Medulla oblongata (tissue), 1 donor: ENCODE results near the gene SLC45A1.

Experiments
- DNase-seq: peaks from one replicate; pipeline ENCODE4 v3.0.0-alpha.2; 2015; ENCODE audit errors: extremely low spot score

Gene SLC45A1

DNA sequence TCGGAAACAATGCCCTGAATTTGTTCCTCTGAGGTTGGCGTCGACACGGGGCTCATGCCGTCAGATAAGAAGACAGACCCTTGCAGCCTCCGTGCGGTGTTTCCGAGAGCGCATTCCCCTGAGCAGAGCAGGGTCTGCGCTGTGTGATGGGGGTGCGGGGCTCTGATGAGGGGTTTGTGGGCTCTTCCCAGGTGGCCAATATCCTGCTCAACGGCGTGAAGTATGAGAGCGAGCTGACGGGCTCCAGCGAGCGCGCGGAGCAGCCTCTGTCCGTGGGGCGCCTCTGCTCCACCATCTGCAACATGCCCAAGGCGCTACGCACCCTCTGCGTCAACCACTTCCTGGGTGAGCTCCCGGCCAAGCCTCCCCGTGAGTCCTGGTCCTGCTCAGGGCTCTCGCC lies 17.3 kb downstream of the SLC45A1 start:
- no peak for DNase-seq

DNA sequence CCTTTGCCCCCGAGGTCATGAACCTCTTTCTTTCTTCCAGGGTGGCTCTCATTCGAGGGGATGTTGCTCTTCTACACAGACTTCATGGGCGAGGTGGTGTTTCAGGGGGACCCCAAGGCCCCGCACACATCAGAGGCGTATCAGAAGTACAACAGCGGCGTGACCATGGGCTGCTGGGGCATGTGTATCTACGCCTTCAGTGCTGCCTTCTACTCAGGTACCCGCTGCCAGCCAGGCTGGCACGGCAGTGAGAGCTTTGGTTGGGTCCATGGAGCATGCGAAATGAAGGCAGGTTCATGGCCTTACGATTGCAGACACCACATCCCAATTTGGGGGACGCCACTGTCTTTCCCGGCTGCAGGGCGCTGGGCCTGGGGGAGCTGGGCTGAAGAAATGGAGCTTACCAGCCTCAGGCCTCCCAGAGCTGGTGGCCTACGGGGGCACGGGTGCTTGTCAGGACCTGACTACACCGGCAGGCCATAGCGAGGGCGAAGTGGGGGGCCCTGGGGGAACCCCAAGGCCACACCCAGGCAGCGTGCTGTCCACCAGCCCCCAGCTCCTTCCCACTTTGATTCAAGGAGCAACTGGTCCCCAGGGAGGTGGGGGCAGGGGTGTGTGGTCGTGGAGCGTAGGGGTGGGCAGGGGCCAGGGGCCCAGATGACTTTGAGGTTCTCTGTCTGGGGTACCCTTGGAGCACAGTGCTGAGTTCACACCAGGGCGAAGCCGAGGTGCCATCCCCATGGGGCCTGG lies 20.0 kb downstream of the SLC45A1 start:
- no peak for DNase-seq

DNA sequence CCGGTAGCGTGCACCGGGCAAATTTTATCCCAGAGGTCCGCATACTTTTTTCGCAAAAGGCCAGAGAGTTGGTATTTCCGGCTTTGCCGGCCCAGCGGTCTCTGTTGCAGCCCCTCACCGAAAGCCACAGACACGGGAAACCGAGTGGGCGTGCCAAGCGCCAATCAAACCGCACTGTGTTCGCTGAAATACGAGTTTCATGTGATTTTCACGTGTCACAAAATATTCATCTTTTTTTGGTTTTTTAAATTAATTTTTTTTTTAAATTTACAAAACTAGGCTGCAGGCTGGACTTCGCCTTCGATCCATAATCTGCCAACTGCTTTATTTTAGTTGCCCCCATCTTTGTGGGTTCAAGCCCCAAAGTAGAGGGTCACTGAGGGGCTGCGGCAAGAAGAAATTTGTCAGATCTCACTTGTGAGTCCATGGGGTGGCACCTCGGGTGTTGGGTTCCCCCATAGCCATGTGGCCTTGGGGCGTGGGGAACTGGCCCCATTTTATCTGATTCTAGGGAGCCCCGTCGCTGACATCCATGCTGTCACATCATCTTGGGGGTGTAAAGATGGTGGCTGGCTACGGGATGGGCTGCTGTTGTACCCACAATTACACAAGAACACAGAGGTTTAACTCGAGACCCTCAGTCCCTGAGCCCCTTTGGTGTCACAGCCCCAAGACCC lies 20.8 kb downstream of the SLC45A1 start:
- no peak for DNase-seq

DNA sequence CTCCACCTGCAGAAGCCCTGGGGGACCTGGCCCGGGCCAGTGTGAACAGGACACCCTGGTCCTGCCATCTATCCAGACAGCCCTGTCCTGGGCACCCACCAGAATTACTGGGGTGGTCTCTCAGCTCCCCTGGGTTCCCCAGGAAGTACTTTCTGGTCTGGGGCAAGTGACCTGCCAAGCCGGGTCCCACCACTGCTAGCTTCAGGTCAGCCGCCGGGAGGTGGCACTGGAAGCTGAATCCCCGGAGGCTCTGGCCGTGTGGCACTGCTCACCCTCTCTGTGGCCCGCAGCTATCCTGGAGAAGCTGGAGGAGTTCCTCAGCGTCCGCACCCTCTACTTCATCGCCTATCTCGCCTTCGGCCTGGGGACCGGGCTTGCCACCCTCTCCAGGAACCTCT lies 21.3 kb downstream of the SLC45A1 start:
- DNase-seq: no peak

DNA sequence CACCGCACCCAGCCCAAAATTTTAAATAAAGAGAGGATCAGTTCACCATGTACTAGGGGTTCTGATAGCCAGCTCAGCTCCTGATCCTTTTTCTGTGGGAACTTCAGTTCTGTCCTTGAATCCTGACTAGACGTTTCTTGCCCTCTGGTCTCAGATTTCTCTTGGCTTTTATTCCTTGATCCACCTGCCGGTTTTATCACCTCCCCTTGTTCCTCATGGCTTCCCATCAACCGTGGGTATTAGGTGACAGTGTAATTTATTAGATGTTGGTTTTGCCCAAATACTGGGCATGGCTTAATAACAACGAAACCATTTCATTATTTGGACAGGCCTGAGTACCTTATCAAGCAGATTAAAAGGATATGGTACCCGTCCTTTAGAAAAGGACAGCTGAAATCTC lies 22.5 kb downstream of the SLC45A1 start:
- DNase-seq: no peak

DNA sequence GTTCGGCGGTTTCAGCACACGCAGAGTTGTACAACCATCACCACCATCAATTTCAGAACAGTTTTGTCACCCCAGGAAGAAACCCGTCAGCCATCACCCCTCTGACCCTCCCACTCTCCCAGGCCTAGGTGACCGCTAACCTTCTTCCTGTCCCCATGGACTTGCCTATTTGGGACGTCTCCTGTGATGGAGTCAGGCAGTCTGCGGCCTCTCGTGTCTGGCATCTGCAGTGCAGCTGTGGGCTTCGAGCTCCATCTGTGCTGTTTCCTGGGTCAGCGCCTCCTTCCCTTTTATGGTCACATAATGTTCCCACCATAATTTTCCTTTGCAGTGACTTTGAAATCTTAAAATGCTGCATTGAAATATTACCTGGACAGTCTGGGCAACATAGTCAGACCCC lies 24.4 kb downstream of the SLC45A1 start:
- DNase-seq: no peak

DNA sequence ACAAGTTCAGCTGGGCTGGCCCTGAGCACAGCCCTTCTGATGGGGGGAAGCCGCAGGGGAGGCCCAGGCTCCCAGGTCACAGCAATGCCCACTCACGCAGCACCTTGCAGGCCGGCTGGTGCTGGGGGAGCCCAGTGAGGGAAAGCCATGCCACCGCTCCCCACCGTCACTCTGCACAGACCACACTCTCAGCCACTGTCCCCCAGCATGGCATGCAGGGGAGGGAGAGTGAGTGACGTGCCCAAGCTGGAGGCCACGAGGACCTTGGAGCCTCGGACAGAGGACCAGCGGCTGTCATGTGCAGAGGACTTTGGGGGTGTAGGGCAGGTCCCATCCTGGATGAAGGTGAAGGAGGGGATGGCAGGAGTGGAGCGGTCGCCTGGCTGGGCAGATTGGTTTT lies 25.1 kb downstream of the SLC45A1 start:
- DNase-seq: no peak

DNA sequence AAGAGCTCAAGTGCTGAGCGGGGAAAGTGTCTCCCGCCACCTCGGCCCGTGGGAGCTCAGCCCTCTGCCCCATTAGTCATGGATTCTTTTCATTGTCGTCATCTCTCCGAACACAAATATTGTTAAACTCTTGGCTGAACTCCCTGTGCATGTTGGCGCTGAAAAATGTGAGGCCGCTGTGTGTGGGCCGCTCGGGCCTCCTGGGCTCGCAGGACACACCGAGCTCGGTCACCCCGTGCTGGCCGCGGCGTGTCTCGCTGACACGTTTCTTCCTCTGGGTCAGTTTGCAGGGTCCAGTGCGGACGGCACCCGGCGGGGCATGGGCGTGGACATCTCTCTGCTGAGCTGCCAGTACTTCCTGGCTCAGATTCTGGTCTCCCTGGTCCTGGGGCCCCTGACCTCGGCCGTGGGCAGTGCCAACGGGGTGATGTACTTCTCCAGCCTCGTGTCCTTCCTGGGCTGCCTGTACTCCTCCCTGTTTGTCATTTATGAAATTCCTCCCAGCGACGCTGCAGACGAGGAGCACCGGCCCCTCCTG lies 25.6 kb downstream of the SLC45A1 start:
- DNase-seq: no peak

DNA sequence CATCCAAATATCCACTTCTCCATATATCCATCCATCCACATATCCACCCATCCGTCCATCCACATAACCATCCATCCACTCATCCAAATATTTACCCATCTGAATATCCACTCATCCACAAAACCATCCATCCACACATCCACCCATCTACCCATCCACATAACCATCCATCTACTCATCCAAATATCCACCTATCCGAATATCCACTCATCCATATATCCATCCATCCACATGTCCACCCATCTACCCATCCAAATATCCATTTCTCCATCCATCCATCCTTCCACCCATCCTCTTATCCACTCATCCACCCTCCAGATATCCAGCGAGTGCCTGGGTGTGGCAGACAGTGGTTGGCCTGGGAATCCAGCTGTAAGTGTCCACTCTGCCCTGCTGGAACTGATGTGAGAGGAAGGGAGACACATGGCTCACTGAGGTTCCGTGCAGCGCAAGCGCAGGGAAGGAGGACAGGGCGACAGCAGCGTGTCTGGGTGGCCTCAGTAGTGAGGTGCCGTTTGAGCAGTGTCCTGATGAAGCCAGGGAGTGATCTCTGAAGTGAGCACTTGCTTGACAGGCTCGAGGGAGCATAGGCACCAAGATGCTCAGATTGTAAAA lies 27.1 kb downstream of the SLC45A1 start:
- no peak for DNase-seq

DNA sequence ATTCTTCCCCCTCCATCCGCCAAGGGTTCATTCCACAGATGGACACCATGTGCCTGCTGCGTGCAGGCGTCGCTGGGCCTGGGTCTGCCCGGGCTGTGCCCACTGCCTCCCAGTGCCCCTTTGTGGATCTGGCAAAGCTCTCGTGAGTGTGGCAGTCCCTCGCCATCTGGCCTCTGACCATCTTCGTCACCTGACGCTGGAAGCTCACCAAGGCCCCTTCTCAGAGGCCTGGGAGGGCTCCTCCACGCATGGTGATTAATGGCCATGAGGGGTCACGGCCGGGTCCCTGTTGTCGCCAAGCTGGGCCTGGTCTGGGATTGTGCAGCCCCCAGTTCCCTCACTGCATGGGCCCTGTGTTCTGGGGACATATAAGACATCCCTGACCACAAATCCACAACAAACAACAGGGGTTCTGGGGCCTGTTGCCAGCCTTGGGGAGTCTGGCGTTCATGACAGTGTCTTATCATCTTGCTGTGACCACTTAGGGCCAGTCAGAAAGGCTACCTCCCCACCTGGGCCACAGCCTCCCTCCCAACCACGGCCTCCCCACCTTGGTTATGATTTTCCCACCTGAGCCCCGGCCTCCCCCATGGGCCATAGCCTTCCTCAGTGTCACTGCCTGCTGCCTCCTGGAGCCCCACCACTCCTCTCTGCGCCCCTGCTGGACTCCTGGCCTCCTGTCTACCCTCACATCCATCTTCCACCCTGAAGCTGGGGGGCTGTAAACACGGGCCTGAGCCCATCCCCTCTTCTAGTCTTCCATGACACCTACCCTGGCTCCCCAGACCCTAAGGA lies 27.9 kb downstream of the SLC45A1 start:
- DNase-seq: no peak

DNA sequence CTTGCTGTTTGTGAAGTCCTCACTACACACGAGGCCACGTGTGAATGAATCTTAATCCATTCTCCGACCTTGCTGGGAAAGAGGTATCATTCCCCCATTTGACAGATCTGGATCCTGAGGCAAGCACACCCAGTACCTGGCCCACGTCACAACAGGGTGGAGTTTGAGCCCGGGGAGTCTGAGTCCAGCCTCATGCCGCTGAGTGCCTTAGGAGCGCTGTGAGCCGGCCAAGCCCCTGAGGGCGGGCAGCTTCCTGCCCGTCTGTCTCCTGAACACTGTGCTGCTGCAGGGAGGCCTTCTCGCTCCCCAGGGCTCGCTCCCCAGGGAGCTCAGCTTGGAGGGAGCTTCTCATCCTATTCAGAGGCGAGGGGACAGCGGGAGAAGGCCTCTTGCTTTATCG lies 29.7 kb downstream of the SLC45A1 start:
- DNase-seq: no peak

DNA sequence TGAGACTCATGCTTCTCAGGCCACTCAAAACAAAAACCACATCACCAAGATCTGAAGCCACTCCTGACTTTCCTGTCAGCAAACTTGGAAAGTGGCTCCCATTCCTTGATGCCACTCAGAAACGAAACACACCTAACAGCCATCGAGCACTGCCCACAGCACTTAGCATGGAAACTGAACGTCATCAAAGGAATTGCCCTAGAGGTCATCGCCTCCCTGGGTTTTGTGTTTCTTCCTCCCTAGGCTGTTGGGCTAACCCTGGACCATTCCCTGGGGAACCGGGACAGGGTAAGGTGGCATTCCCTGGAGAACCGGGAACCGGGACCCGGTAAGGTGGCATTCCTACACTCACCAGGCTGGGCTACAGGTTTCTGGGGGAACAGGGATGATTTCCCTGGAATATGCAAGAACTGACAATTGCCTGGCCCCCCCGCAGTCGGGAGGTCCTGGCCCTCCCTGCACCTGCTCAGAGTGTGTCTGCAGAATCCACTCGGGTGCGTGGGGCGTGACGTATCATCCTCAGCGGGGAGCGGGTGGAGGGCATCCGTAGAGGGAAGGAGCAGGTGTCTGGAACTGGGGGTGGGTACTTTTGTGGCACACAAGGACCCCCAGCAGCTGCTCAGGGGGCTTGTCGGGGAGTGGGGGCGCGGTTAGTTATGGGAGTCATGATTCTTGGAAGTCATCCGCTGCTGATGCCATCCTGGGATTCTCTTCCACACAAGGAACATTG lies 30.3 kb downstream of the SLC45A1 start:
- DNase-seq: no peak

DNA sequence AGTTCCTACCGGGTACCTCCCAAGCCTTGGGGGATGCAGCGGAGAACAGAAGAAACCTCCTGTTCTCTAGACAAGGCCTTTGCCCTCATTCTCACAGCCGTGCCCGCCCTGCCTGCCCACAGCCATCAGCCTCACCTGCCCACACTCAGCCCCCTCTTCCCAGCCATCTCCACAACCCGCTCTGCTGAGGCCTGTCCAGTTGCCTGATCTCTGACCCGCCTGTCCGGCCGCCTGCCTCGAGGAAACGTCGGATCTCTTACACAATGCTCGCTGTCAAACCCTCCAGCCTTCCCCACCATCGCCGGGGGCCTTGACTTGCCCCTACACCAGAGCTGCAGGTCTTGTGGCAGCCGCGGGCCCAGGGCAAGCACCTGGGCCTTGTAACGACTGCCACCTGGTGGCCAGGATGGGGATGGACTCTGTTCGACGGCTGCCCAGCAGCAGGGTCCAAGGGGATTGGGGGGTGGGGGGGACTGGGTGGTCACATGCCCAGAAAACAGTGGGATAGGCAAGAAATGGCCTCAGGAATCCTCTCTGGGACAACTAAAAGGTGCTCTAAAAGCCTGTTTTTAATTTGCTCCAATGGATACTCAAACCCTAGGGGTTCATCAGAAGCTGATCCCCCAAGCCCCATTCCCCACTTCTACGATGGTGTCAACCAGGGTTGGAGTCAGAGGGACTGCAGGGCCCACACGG lies 31.0 kb downstream of the SLC45A1 start:
- peak; percentile 54 for DNase-seq

DNA sequence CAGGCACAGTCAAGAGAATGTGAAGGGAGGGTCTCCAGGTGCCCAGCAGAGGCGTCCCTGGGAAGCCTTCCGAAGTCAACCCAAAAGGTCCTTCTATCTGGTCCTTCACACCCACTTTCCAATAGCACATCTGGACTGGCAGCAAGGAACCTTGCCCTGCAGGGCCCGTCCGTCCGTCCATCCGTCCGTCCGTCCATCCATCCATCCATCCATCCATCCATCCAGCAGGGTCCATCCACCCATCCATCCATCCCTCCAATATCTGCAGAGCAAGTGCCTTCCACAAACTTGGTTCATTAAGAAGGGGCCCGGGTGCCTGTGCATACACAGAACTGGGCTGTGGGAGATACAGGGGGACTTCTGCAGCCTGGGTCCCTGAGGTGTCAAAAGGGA lies 31.6 kb downstream of the SLC45A1 start:
- no peak for DNase-seq

DNA sequence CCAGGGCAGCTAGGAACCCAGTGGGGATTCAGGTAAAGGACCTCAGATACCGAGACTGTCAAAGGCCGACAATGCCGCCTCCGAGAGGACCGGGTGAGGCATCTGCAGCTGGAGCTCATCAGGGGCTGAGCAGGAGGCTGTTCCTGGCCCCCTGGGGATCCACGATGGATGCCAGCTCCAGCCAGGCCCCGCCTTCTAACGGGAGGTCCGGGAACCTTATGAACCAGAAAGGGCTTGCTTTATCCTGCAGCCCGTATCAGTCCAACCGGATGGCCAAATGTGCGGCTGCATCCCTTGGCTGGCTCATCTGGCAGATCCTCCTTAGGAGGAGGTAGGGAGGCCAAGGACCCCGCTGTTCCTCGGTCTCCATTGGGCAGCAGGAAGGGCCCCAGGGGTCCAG lies 32.0 kb downstream of the SLC45A1 start:
- no peak for DNase-seq

DNA sequence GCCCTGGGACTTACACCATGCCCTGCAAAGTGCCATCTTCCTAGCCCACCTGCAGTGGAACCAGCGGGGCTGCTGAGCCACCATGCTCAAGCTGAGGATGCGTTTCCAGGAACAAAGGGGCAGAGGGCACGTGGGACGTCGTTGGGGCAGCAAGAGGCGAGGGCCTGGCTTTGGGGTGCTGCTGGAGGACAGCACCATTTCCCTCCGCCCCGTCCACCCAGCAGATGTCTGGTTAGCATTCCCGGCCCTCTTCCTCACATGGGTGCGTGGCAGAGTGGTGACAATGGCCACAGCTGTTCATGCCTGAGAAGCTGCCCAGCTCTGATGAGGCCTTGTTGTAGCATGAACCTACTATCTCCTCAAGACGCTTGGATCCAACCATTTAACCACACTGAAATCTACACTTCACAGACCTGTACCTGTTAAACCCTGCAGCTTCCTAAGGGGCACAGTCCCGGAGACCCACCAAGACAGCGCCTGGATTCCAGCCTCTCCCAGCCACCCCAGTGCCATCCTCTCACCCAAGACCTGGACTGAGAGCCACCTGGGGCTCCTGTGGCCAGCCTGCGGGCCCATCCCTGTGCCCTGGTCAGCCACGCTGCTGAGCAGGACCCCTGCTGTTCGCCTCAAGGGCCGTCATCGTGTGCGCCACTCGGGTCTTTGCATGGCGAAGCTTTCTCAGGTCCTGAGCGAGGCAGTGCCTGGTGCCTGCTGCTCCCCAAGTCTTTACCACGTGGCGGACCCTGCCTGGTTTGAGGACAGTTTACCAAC lies 33.2 kb downstream of the SLC45A1 start:
- no peak for DNase-seq

DNA sequence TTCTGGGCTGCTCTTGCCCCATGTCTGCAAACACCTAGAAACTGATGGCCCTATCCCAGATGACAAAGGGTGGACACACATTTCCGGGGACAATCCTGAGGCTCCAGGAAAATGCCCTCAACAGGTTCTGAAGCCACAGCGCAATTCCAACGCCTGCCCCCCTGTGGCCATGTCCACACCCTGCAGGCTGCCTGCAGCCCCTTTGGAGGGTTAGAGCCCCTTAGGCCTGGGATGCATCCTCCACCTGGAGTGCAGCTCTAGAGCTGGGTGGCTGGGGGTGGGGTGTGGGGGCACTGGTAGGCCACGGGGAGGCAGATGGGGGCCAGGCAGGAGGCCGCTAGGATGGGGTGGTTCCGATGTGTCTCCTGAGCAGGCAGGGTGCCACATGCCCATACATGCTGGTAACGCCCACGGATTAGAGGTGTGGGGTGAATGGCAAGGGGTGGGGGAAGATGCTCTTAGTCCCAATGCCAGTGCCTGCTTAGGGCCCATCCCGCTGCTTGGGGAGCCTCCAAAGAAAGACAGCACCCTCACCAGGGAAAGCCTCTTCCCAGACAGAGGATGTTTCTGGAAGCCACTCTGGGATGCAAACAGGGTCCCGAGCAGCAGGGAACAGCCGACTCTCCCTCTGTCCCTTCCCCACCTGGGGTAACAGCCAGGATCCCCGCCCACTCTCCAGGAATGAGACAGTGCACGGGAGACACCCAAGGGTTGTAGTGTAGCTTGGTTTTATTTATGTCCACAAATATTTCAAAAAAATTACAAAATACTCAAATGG lies 34.0 kb downstream of the SLC45A1 start:
- no peak for DNase-seq

DNA sequence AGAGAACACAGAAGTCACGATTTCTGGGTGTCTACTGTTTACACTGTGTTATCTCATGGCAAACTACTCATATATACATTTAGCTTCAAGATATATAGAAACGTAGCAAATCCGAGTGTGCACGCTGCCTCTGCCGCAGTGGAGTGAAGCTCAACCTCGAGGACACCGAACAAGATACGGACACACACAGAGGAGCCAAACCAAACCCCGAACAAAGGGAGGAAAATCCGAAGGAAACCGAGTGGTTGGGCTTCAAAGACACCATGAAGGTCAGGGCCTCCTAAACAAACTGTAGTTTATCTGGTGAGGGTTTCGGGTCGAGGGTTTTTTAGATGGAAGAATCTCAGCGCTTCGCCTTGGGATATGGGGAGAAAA lies 34.5 kb downstream of the SLC45A1 start:
- no peak for DNase-seq
